ENCODE data around the gene AKAP10. TPM values are rescaled to one million over a fixed set of nuclear protein-coding genes. Genes with fewer than 3 reads are reported as not detected.

AKAP10 gene
- total RNA-seq, 1 experiment from 2014 or later: 31.6 TPM

DNA sequence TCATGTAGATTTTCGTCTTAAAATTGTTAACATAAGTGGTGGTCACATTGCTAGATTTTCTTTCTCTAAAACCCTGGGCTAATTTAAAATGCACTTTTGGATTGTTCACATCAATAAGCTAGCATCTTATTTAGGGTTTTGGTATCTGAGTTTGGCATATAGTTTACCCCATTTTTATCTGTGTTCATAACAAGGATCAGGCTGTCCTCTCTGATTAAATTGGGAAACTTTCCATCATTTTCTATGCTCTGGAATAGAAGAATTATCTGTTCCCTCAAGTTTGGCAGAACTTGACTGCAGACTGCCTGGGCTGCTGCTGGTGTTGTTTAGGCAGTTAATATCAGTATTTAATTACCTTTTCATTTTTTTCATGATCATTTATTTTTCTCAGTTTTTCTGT lies 33.3 kb upstream of the AKAP10 start:
- Histone ChIP-seq H3K4me3 (replicated peaks in 1 of 2; ENCODE audit: low read depth in 1 of 2, low read length in 2 of 2) (peak overlapping the region in 1 of 2 experiments; percentile 71; a peak in 1 of 4 replicates), H2AFZ (ENCODE audit: low read depth, low read length, poor library complexity, severe bottlenecking) (no peak overlapping the region), H3K9me2 (ENCODE audit: insufficient read depth) (no peaks in the 10 kb centered on the region), H3K4me1 (ENCODE audit: control insufficient read depth in 1 of 2, insufficient read depth in 2 of 2, low read length in 2 of 2) (peaks cover 5 to 25% of the 10 kb centered on the region in 2 experiments; a peak in 2 of 4 replicates), H3K9ac (ENCODE audit: low read length) (no peak overlapping the region), H3K4me2 (ENCODE audit: low read length) (peak overlapping the region; percentile 91), H3K9me3 (ENCODE audit: control insufficient read depth in 1 of 2, insufficient read depth in 1 of 2, low read depth in 1 of 2, low read length in 2 of 2) (no peaks in the 10 kb centered on the region), H4K20me1 (ENCODE audit: insufficient read depth) (no peaks in the 10 kb centered on the region), H3K27me3 (ENCODE audit: insufficient read depth, low read length) (0 out of 2 replicates have a peak, but pooled peaks cover 5% of the 10 kb centered on the region), H3K79me2 (ENCODE audit: insufficient read depth, low read length) (no peaks in the 10 kb centered on the region), H3K27ac (ENCODE audit: low read depth, low read length) (no peak overlapping the region), H3K36me3 (ENCODE audit: control insufficient read depth in 1 of 2, insufficient read depth in 2 of 2, low read length in 2 of 2) (no peaks in the 10 kb centered on the region)
- ATAC-seq (no peak), DNase-seq (ENCODE audit: low read depth, low spot score) (no peak)
- ChIA-PET CTCF (interaction anchor here (0.9 to 2.9 kb wide), 5 partner anchors 18 to 85 kb away, joined by 4 to 47 read pairs (median 10); no protein-coding TSS in a partner anchor), POLR2A (no interaction called here), RAD21 (ENCODE audit: low non-redundant PET in 1 of 2, low total read pairs in 2 of 2, uncharacterized antibody in 2 of 2, unreplicated experiment in 2 of 2) (no interaction called here)
- BruUV-seq (replicated peaks): no TSS peak
- intact Hi-C loops (cut with micrococcal nuclease): no loop called here
- TF ChIP-seq, protein P1, sequence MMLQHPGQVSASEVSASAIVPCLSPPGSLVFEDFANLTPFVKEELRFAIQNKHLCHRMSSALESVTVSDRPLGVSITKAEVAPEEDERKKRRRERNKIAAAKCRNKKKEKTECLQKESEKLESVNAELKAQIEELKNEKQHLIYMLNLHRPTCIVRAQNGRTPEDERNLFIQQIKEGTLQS (IDR thresholded peaks at IDR 0.05): no peak
- TF ChIP-seq RAD21 (IDR thresholded peaks at IDR 0.05; ENCODE audit: low read depth): no peak
- TF ChIP-seq EZH2phosphoT487 (IDR thresholded peaks at IDR 0.05; ENCODE audit: borderline replicate concordance): no peak
- no peak for TF ChIP-seq FOSL1 (IDR thresholded peaks at IDR 0.05; ENCODE audit: low read depth)
- TF ChIP-seq, protein P2, sequence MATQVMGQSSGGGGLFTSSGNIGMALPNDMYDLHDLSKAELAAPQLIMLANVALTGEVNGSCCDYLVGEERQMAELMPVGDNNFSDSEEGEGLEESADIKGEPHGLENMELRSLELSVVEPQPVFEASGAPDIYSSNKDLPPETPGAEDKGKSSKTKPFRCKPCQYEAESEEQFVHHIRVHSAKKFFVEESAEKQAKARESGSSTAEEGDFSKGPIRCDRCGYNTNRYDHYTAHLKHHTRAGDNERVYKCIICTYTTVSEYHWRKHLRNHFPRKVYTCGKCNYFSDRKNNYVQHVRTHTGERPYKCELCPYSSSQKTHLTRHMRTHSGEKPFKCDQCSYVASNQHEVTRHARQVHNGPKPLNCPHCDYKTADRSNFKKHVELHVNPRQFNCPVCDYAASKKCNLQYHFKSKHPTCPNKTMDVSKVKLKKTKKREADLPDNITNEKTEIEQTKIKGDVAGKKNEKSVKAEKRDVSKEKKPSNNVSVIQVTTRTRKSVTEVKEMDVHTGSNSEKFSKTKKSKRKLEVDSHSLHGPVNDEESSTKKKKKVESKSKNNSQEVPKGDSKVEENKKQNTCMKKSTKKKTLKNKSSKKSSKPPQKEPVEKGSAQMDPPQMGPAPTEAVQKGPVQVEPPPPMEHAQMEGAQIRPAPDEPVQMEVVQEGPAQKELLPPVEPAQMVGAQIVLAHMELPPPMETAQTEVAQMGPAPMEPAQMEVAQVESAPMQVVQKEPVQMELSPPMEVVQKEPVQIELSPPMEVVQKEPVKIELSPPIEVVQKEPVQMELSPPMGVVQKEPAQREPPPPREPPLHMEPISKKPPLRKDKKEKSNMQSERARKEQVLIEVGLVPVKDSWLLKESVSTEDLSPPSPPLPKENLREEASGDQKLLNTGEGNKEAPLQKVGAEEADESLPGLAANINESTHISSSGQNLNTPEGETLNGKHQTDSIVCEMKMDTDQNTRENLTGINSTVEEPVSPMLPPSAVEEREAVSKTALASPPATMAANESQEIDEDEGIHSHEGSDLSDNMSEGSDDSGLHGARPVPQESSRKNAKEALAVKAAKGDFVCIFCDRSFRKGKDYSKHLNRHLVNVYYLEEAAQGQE (IDR thresholded peaks at IDR 0.05; ENCODE audit: low read depth): no peak
- TF ChIP-seq ELF1 (IDR thresholded peaks at IDR 0.05; ENCODE audit: borderline replicate concordance, low read depth): no peak
- TF ChIP-seq, protein P3, sequence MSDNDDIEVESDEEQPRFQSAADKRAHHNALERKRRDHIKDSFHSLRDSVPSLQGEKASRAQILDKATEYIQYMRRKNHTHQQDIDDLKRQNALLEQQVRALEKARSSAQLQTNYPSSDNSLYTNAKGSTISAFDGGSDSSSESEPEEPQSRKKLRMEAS (IDR thresholded peaks at IDR 0.05): no peak
- no peak for TF ChIP-seq EGR1 (IDR thresholded peaks at IDR 0.05; ENCODE audit: low read depth)
- no peak for TF ChIP-seq CEBPB (IDR thresholded peaks at IDR 0.05; ENCODE audit: low read depth)
- no peak for TF ChIP-seq SRF (IDR thresholded peaks at IDR 0.05; ENCODE audit: low read depth)
- TF ChIP-seq ZFX (IDR thresholded peaks at IDR 0.05): no peak
